GM19099 (cell line): ENCODE measurements around the gene TNPO2.

Experiments
- POLR2A ChIP-seq: IDR thresholded peaks from 3 replicates; pipeline ENCODE4 v1.6.1; 2011; ENCODE audit warnings: low read depth; ENCODE audit not compliant: insufficient read length; ENCODE audit errors: extremely low read depth

TNPO2 gene

DNA sequence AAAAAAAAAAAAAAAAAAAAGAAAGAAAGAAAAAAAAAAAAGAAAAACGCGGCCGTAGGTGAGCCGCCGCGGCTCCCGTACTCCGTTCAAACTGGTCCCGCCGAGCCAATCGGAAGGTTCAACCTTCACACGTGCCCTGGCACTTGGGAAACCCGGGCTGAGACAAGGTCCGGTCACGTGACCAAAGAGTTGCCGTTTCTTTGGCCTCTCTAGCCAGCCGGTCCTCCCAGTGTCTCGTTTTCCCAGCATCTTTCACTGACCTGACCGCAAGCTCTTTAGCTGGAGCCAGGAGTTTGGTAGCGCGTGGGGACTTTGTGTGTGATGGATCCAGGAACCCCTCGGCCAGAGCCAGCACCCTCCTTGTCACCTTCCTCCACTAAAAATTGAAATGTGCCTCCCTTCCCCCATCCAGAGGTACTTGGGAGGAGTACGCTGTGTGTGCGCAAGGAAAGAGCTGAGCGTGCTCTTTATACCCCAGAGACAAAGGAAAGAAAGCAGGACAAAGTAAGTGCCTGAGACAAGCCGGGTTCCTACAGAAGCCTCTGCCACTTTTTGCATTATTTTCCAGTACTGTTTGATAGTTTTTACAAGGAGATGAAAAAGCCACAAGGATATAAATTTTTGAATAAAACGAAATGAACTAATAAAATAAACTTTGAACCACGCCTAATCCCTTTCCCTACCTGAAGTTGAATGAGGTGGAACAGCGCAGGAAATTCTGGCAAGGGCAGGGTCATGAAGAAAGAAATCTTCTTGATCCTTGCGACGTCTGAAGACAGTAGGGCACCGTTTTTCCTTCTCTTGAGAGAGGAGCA, 959 bp downstream of the TNPO2 start:
- peak; percentile 56 for TF ChIP-seq POLR2A

DNA sequence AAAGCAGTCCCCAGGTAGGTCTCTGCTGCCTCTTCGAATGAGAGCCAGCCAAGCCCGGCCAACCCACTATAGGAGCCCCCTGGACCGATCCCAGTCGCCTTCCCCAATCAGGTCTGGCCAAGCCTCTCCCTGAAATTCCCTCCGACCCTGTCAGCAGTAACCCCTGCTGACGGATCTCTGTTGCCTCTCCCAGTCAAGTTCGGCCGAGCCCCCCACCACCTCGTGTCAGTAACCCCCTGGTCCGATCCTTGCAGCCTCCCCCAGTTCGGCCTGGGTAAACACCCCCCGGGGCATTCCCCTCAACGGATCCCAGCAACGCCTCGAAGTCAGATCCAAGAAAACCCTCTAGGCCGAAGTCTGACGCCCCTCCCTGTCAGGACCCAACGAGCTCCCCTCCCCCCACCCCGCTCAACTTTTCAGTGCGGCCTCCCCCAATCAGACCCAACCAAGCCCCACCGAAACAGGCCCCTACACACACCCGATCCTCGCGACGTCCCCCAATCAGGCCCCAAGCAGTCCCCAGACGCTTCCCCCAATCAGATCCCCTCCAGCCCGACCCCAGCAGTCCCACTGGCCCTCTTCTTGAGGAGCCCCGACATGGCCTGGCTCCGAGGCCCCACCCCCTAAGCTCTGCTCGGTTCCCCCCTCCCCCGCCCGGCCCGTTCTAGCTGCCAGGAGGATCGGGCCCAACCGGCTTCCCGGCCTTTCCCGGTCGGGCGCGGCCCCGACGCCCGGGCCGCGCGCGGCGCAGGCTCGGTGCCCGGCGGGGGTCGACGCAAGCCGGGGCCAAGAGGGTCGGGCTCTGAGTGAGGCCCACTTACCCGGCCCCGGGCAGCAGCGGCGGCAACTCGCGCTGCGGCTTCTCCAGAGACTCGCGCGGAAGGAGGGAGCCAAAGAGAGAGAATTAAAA, 1.8 kb downstream of the TNPO2 start:
- no peak for TF ChIP-seq POLR2A

DNA sequence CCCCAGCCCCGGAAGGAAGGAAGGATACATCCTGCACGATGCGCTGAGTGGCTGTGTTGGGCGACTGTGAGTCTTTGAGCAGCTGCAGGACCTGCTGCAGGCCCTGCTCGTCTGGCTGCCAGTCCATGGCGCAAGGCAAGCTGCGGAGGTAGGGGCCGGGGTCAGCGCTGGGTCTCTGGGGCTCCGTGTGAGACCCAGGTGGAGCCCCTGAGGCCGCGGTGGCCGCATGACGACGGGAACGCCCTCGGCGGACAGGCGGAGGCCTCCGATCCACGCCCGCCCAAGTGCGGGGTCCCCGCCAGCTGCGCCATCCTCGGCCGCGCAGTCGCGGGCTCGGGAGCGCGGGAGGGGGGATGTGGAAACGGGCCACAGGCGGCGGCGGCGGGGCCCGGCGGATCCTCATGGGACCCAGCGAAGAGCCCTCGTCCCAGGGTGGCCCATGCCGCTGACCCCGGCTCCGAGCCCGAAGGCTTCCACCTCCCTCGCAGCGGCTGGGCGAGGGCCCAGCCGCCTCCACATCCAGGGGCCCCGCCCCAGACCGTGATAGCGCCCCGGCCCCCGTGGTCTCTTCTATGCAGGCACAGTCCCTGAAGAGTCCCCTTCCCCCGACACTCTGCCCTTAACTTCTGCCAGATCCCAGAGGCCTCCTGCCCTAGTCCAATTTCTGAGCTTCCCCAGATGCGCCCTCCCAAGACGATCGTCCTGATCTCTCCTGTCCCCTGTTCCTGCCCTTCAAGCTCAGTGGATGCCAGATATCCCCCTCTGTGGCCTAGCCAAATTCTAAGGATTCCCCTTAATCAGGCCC, 2.7 kb downstream of the TNPO2 start:
- no peak for TF ChIP-seq POLR2A

DNA sequence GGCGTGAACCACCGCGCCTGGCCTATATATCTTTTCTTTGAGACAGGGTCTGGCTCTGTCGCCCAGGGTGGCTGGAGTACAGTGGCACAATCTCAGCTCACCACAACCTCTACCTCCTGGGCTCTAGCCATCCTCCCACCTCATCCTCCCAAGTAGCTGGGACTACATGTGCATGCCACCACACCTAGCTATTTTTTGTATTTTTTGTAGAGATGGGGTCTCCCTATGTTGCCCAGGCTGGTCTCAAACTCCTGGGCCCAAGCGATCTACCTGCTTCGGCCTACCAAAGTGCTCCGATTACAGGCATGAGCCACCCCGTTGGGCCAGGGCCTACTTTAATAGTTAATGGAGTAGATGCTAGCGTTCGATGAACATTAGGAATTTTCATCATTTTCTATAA, 3.4 kb downstream of the TNPO2 start:
- no peak for TF ChIP-seq POLR2A

DNA sequence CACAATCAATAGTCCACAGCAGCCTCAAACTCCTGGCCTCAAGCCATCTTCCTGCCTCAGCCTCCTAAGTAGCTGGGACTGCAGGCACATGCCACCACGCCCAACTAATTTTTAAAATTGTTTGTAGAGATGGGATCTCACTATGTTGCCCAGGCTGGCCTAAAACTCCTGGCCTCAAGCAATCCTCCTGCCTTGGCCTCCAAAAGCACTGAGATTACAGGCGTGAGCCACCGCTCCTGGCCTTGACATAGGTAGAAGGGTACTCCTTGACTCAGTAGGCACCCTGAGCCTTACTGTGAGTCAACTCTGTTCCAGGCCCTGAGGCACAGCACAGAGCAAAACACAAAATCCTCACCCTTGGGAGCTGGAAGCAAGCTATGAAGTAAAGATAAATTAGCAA, 7.8 kb downstream of the TNPO2 start:
- TF ChIP-seq POLR2A = no peak

DNA sequence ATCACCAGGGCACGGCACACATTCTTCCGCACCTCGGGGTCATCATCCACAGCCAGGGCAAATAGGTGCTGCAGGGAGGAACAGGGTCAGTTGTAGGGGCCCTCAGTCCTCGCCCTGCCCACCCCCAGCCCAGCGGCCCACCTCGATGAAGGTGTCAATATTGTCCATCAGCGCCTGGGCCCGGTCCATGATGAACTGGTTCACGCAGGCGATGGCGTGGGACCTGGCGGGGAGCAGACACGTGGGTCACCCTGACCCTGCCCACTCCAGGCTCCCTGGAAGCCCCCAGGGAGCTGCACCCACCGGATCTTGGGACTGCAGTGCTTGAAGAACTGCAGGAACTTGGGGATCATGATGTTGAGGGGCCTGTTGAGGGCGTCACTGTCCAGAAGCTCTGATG, 8.6 kb downstream of the TNPO2 start:
- no peak for TF ChIP-seq POLR2A

DNA sequence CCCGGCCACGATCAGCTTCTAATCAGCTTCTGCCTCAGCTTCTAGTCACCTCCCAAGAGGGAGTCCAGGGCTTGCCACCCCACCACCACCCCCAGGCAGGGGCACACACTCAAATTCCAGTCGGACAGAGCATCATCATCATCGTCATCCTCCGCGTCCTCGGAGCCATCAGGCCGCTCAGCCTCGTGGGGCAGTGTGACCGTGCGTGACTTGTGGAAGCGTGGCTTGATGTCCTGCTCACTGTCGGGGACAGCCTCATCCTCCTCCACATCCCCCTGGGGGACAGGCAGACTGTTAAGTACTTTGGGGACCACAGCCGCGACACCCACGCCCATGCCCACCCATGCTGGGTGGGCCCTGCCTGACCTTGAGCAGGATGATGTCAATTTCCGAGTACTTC, 12.5 kb downstream of the TNPO2 start:
- no peak for TF ChIP-seq POLR2A

DNA sequence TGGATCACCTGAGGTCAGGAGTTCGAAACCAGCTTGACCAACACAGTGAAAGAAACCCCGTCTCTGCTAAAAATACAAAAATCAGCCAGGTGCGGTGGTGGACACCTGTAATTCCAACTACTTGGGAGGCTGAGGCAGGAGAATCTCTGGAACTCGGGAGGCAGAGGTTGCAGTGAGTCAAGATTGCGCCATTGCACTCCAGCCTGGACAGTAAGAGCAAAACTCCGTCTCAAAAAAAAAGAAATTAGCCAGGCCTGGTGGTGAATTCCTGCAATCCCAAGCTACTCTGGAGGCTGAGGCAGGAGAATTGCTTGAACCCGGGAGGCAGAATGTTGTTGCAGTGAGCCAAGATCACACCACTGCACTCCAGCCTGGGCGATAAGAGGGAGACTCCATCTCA, 15.1 kb downstream of the TNPO2 start:
- no peak for TF ChIP-seq POLR2A

DNA sequence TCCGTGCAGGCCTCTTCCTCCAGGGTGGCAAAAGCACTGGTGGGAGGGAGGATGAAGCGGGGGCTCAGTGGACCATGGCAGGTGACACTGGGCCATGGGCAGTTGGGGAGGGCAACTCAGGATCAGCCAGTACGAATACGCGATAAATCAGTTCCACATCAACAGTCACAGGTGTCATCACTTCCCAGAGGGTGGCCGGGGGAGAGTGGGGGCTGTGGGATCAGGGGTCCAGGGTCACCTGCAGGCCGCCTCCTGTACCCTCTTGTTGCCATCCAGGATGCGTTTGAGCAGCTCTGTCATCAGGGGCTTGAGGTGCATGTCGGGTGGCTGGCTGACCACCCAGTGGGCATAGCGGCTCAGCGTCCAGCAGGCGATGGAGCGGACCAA, 17.4 kb downstream of the TNPO2 start:
- TF ChIP-seq POLR2A = no peak

DNA sequence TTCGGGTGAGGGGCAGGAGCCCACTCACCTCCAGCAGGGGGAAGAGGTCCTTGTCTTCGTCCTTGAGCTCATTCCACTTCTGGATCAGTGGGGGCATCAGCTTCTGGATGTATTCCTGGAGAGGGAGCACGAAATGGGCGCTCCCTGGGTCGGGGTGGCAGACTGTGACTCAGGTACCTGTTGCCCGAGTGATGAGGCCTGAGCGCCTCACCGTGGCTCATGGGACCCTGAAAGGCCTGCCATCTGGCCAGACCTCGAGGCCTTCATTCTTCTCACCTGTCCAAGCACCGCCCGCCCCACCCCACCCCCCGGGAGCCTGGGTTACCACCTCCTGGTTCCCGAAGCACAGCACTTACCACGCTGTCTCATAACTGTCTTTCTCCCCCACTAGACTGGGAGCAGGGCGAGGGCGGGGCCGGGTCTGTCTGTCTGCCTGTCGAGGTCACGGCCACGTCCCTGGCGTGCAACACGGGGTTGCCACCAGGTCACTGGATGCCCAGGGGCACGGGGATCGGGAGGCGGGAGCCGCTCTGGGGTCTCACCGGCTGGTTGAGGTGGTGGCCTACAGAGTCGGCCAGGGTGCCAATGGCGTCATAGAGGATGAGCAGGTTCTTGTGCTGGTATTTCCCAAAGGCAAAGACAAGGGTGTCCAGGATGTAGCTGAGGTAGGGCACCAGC, 17.9 kb downstream of the TNPO2 start:
- no peak for TF ChIP-seq POLR2A

DNA sequence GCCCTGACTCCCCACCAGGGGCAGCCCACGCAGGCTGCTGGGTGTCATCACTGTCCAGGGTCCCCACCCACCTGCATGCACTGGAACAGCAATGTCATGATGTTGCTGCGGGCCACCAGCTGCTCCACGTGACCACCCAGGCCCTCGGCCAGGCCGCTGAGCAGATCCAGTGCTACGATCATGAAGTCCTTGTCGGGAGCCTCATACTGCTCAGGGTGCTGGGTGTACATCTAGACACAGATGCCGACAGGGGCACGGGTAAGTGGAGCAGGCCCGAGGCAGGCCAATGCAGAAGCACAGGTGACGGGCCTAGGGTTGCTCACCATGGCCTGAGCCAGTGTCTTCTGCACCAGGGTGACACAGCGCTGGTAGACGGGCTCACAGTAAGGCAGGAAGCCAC, 18.6 kb downstream of the TNPO2 start:
- no peak for TF ChIP-seq POLR2A

DNA sequence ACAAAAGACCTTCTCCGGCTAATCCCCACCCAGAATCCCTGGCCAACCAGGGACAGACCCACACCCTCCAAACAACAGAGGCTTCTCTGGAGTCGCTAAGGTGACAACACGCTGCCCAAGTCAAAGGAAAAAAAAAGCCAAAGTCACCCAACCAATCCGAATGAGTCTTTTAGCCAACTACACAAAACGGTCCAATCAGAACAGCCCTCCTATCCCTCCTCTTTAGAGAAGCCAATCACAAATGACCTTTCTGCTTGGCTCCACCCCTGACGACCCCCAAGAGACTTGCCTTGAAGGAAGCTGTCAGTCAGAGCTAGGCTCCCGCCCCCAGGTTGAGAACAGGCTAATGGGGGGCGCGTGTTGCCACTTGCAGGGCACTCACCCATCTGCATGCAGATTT, 20.7 kb downstream of the TNPO2 start:
- no peak for TF ChIP-seq POLR2A

DNA sequence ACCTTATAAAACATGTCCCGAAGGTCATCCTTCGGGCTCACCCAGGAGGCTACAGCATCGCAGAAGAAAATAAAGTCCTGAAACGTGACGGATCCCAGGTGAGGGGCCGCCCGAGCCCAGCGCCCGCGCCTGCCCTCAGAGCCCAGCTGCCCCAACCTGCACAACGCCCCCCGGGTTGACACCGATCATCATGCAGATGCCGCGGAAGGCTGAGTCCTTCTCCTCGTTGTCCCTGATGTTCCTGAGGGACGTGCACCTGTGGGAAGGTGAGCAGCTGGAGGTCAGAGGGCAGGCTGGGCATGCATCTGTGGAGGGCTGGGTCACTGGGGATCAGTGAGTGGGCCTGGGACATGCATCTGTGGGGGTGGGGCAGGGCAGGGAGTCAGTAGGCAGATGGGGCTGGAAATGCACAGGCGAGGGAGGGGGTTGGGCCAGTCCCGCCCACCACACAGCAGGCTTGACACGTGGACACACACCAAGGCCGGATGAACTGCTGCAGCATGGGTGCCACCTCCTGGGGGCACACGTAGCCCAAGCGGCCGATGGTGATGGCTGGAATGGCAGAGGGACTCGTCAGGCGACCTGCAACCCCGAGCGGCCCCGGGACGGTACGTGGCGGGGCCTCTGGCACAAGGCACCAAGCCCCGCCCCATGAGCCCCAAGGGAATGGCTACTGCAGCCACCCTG, 22.0 kb downstream of the TNPO2 start:
- TF ChIP-seq POLR2A = no peak

DNA sequence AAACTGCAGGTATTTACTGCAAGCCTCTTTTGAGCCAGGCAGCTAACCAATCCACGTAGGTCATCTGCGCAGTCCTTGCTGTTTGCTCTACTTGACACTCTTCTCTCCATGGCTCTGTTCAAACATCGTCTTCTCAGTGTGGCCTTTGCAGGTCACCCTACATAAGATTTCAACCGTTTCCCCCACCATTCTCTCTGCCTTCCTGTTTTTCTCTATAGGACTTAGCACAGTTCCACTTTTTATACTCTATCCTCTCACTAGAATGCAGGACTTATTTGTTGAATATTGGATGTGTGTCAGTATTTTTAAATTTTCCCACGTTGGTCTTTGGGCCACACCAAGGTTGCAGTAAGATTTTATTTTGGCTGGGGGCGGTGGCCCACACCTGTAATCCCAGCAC, 25.6 kb downstream of the TNPO2 start:
- no peak for TF ChIP-seq POLR2A
